ENCODE results near the gene CNOT9.

DNA sequence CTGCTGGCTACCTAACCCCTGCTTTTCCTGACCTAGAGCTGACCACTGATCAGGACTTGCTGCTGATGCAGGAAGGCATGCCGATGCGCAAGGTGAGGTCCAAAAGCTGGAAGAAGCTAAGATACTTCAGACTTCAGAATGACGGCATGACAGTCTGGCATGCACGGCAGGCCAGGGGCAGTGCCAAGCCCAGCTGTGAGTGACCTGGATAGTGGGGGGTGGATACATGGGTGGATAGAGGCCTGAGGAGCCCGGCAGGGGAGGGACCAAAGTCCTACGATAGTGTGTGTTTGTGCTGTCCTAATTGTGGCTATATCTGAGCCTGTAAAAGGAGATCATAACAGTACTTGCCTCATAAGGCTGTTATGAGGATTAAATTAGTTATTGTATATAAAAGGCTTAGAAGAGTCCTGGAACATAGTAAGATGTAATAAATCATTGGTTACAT is 47.3 kb downstream of the CNOT9 start:
- no peak for TF ChIP-seq POLR2A (IDR thresholded peaks at IDR 0.05)
- TF ChIP-seq, protein P1, sequence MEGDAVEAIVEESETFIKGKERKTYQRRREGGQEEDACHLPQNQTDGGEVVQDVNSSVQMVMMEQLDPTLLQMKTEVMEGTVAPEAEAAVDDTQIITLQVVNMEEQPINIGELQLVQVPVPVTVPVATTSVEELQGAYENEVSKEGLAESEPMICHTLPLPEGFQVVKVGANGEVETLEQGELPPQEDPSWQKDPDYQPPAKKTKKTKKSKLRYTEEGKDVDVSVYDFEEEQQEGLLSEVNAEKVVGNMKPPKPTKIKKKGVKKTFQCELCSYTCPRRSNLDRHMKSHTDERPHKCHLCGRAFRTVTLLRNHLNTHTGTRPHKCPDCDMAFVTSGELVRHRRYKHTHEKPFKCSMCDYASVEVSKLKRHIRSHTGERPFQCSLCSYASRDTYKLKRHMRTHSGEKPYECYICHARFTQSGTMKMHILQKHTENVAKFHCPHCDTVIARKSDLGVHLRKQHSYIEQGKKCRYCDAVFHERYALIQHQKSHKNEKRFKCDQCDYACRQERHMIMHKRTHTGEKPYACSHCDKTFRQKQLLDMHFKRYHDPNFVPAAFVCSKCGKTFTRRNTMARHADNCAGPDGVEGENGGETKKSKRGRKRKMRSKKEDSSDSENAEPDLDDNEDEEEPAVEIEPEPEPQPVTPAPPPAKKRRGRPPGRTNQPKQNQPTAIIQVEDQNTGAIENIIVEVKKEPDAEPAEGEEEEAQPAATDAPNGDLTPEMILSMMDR (IDR thresholded peaks at IDR 0.05 in 4 of 5, conservative IDR thresholded peaks at IDR 0.05 in 1 of 5), result no peak
